ENCODE results near the gene DYNC1H1.

DYNC1H1 gene

GRCh38 chr14:101964297-101965180, at the start of gene DYNC1H1:
Gene DYNC1H1, plus strand, starts transcription at chr14:101964573. Its CDS starts 119 bp downstream, at chr14:101964692.
- peak within 1 kb of the TSS; percentile 63 to 91 (median 84) for H3K27ac Mint-ChIP-seq
- H3K4me1 Mint-ChIP-seq, result peaks cover 32% of the 10 kb centered on the region
- H3K27me3 Mint-ChIP-seq (ENCODE audit: low read depth), result peaks cover 4% of the 10 kb centered on the region
- no peak for TF ChIP-seq CTCF (IDR thresholded peaks at IDR 0.05; ENCODE audit: unreplicated experiment in 3 of 3)
- H3K36me3 Mint-ChIP-seq (ENCODE audit: low read depth), result peaks cover 9% of the 10 kb centered on the region
- peak within 1 kb of the TSS; percentile 91 to 95 (median 95) for H3K4me3 Mint-ChIP-seq
- no peaks in the 10 kb centered on the region for H3K9me3 Mint-ChIP-seq

- TF ChIP-seq CTCF (IDR thresholded peaks at IDR 0.05; ENCODE audit: unreplicated experiment in 3 of 3), result no peak
- Mint-ChIP-seq H3K4me1 (peaks cover 9% of the 10 kb centered on the region), H3K27ac (no peak overlapping the region), H3K27me3 (ENCODE audit: low read depth) (peaks cover 4% of the 10 kb centered on the region), H3K4me3 (no peak overlapping the region), H3K9me3 (no peaks in the 10 kb centered on the region), H3K36me3 (ENCODE audit: low read depth) (peaks cover 49% of the 10 kb centered on the region)
These were observed 48.2 kb upstream of the DYNC1H1 start for GRCh38 chr14:101915871-101916815.

GRCh38 chr14:101916816-101917412, 47.5 kb upstream of the DYNC1H1 start:
- peaks cover 4% of the 10 kb centered on the region for H3K27me3 Mint-ChIP-seq (ENCODE audit: low read depth)
- TF ChIP-seq CTCF (IDR thresholded peaks at IDR 0.05; ENCODE audit: unreplicated experiment in 3 of 3), result no peak
- H3K4me3 Mint-ChIP-seq, result peak overlapping the region in 1 of 3 experiments; percentile 3
- H3K36me3 Mint-ChIP-seq (ENCODE audit: low read depth), result peaks cover 50% of the 10 kb centered on the region
- no peak overlapping the region for H3K27ac Mint-ChIP-seq
- H3K9me3 Mint-ChIP-seq, result no peaks in the 10 kb centered on the region
- H3K4me1 Mint-ChIP-seq, result peaks cover 9% of the 10 kb centered on the region

- peaks cover 9% of the 10 kb centered on the region for H3K4me1 Mint-ChIP-seq
- no peak overlapping the region for H3K4me3 Mint-ChIP-seq
- H3K9me3 Mint-ChIP-seq, result no peaks in the 10 kb centered on the region
- peaks cover 45% of the 10 kb centered on the region for H3K36me3 Mint-ChIP-seq (ENCODE audit: low read depth)
- no peak overlapping the region for H3K27ac Mint-ChIP-seq
- TF ChIP-seq CTCF (IDR thresholded peaks at IDR 0.05; ENCODE audit: unreplicated experiment in 3 of 3), result no peak
- H3K27me3 Mint-ChIP-seq (ENCODE audit: low read depth), result peaks cover 4% of the 10 kb centered on the region
These were observed 46.9 kb upstream of the DYNC1H1 start for GRCh38 chr14:101917413-101918017.

Measured in nephron (organoid).